ENCODE data around the gene NCEH1.

DNA sequence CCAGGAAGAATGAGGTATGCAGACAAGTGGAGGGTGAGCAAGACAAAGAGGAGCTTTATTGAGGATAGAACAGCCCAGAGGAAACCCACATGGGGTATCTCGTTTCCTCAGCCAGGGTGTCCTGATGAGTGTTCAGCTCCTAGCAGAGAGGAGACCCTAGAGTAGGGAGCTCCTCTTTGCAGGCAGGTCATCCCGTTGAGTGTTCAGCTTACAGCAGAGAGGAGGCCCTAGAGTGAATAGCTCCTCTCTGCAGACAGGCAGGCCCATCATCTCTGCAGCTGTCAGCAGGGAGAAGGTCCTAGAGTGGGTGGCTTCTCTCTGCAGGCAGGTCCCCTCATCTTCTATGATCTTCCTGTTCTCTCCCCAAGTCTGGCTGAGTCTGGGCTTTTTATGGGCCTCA lies 97.0 kb downstream of the NCEH1 start:
- TF ChIP-seq POLR2A (IDR thresholded peaks at IDR 0.05; ENCODE audit: low read depth, low read length) (no peak), POLR2AphosphoS5 (IDR thresholded peaks at IDR 0.05; ENCODE audit: low read depth, low read length) (no peak), TAF1 (IDR thresholded peaks at IDR 0.05; ENCODE audit: borderline replicate concordance, low read depth, low read length) (no peak)

Measured in GM12892 (cell line).